WTC11 (cell line): ENCODE data around the gene PTCSC3. TPM values are rescaled to one million over a fixed set of nuclear protein-coding genes. Genes with fewer than 3 reads are reported as not detected.

Experiments used
- ATAC-seq: fragments of 200-7000 bp; cut with Tn5 transposase; 2 replicates; pipeline ENCODE4 v1.10.0; 2021; ENCODE audit warnings: mild to moderate bottlenecking, moderate library complexity
- CTCF ChIA-PET: fragments of 300-600 bp; sonication (Branson Sonifier 250); formaldehyde crosslinking; loops from one replicate; lab custom pipeline; 2021; ENCODE audit warnings: antibody characterized with exemption; lab: Charles Lee
- POLR2A ChIA-PET: fragments of 350-600 bp; sonication (Branson Sonifier 250); formaldehyde crosslinking; loops from one replicate; lab custom pipeline; 2021; ENCODE audit warnings: antibody characterized with exemption; lab: Charles Lee
- DNase-seq: peaks from one replicate; pipeline ENCODE4 v3.0.0; 2021; ENCODE audit warnings: low spot score
- H3K27ac Mint-ChIP-seq: 2 replicates; pipeline ENCODE4 v1.8.0; 2021; ENCODE audit warnings: mixed read lengths
- H3K27me3 Mint-ChIP-seq: 2 replicates; pipeline ENCODE4 v1.8.0; 2021; ENCODE audit warnings: low read depth, mild to moderate bottlenecking, moderate library complexity, mixed read lengths
- H3K36me3 Mint-ChIP-seq: 2 replicates; pipeline ENCODE4 v1.8.0; 2021; ENCODE audit warnings: mixed read lengths
- H3K4me1 Mint-ChIP-seq: 2 replicates; pipeline ENCODE4 v1.8.0; 2022; ENCODE audit warnings: mixed read lengths
- H3K4me3 Mint-ChIP-seq: 2 replicates; pipeline ENCODE4 v1.8.0; 2021; ENCODE audit warnings: mild to moderate bottlenecking, moderate library complexity, mixed read lengths
- H3K9me3 Mint-ChIP-seq: 2 replicates; pipeline ENCODE4 v1.8.0; 2021; ENCODE audit warnings: mixed read lengths
- EMX1 ChIP-seq: fragments of 250-450 bp; sonication (Bioruptor Pico); IDR thresholded peaks from 2 replicates; pipeline ENCODE4 v1.8.0; 2021; ENCODE audit warnings: mild to moderate bottlenecking
- HMGA2 ChIP-seq: fragments of 250-450 bp; sonication (Bioruptor Pico); IDR thresholded peaks from 2 replicates; pipeline ENCODE4 v1.4.0; 2021; ENCODE audit warnings: mild to moderate bottlenecking, moderate library complexity
- SOX15 ChIP-seq: fragments of 250-450 bp; sonication (Bioruptor Pico); IDR thresholded peaks from 2 replicates; pipeline ENCODE4 v1.9.0; 2021; ENCODE audit warnings: mild to moderate bottlenecking
- ZNF232 ChIP-seq: sonication (generic); formaldehyde crosslinking; IDR thresholded peaks from 2 replicates; pipeline ENCODE4 v1.8.0; 2022; ENCODE audit warnings: mild to moderate bottlenecking, missing genetic modification reagents
- ZNF396 ChIP-seq: fragments of 250-450 bp; sonication (Bioruptor Pico); IDR thresholded peaks from 2 replicates; pipeline ENCODE4 v1.8.0; 2021; ENCODE audit warnings: mild to moderate bottlenecking, moderate library complexity, borderline replicate concordance
- total RNA-seq: library from RNA; stranded (reverse); gene quantifications from 3 replicates; pipeline ENCODE4 v1.2.3, GENCODE V29; 2021
- TF ChIP-seq, protein P1 (sequence below): sonication (generic); formaldehyde crosslinking; IDR thresholded peaks from 2 replicates; pipeline ENCODE4 v1.8.1; 2023; ENCODE audit warnings: mild to moderate bottlenecking, missing genetic modification reagents, moderate library complexity
- TF ChIP-seq, protein P2 (sequence below): sonication (generic); formaldehyde crosslinking; IDR thresholded peaks from 2 replicates; pipeline ENCODE4 v1.8.0; 2023; ENCODE audit warnings: missing genetic modification reagents, mild to moderate bottlenecking, borderline replicate concordance
- TF ChIP-seq, protein P3 (sequence below): sonication (generic); formaldehyde crosslinking; IDR thresholded peaks from 2 replicates; pipeline ENCODE4 v1.8.1; 2022; ENCODE audit warnings: low read depth, missing genetic modification reagents, borderline replicate concordance
- TF ChIP-seq, protein P4 (sequence below): sonication (generic); formaldehyde crosslinking; IDR thresholded peaks from 2 replicates; pipeline ENCODE4 v1.8.1; 2022; ENCODE audit warnings: missing genetic modification reagents, borderline replicate concordance
- TF ChIP-seq, protein P5 (sequence below): sonication (generic); formaldehyde crosslinking; conservative IDR thresholded peaks from 2 replicates; pipeline ENCODE4 v1.8.1; 2023; ENCODE audit warnings: mild to moderate bottlenecking, low read depth, missing genetic modification reagents, moderate library complexity
- TF ChIP-seq, protein P6 (sequence below): fragments of 250-450 bp; sonication (Bioruptor Pico); IDR thresholded peaks from 2 replicates; pipeline ENCODE4 v1.9.0; 2021; ENCODE audit warnings: mild to moderate bottlenecking

The PTCSC3 gene
- total RNA-seq, 1 experiment from 2014 or later, result not detected

DNA sequence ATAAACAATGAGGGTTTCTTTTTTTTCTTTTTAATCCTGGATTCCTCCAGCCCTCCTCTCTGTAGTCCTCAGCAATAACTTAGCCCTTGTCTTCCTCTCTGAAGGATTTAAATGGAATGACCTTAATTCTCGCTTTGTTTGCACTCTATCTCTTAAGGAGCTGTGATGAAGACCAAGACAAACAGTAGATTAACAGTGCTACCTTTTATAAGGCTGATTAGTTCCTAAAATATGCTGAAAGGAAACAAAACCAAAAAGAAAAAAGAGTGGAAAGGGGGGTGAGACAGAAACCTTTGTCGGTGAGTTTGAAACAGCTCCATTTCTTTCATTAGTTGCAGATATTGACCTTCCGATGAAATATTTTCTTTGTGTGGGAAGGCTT, 38.7 kb upstream of the PTCSC3 start:
- no peak overlapping the region for H3K27ac Mint-ChIP-seq

More for the DNA sequence above, 38.7 kb upstream of the PTCSC3 start:
- Mint-ChIP-seq H3K9me3 (no peaks in the 10 kb centered on the region), H3K36me3 (no peaks in the 10 kb centered on the region), H3K27me3 (no peaks in the 10 kb centered on the region; the same call in 1 of the 2 replicates), H3K4me3 (no peak overlapping the region), H3K4me1 (peaks cover 16% of the 10 kb centered on the region)
- ChIA-PET POLR2A (interaction anchor here (0.6 kb wide), 1 partner anchor 159 kb away, joined by 3 read pairs; no protein-coding TSS in a partner anchor), CTCF (interaction anchor here (0.8 to 1.3 kb wide), 3 partner anchors 110 to 310 kb away, joined by 3 to 4 read pairs (median 4); no protein-coding TSS in a partner anchor)
- TF ChIP-seq, protein P1, sequence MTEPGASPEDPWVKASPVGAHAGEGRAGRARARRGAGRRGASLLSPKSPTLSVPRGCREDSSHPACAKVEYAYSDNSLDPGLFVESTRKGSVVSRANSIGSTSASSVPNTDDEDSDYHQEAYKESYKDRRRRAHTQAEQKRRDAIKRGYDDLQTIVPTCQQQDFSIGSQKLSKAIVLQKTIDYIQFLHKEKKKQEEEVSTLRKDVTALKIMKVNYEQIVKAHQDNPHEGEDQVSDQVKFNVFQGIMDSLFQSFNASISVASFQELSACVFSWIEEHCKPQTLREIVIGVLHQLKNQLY (CRISPR knock-in tag), result no peak
- no peak for TF ChIP-seq HMGA2
- TF ChIP-seq, protein P2, sequence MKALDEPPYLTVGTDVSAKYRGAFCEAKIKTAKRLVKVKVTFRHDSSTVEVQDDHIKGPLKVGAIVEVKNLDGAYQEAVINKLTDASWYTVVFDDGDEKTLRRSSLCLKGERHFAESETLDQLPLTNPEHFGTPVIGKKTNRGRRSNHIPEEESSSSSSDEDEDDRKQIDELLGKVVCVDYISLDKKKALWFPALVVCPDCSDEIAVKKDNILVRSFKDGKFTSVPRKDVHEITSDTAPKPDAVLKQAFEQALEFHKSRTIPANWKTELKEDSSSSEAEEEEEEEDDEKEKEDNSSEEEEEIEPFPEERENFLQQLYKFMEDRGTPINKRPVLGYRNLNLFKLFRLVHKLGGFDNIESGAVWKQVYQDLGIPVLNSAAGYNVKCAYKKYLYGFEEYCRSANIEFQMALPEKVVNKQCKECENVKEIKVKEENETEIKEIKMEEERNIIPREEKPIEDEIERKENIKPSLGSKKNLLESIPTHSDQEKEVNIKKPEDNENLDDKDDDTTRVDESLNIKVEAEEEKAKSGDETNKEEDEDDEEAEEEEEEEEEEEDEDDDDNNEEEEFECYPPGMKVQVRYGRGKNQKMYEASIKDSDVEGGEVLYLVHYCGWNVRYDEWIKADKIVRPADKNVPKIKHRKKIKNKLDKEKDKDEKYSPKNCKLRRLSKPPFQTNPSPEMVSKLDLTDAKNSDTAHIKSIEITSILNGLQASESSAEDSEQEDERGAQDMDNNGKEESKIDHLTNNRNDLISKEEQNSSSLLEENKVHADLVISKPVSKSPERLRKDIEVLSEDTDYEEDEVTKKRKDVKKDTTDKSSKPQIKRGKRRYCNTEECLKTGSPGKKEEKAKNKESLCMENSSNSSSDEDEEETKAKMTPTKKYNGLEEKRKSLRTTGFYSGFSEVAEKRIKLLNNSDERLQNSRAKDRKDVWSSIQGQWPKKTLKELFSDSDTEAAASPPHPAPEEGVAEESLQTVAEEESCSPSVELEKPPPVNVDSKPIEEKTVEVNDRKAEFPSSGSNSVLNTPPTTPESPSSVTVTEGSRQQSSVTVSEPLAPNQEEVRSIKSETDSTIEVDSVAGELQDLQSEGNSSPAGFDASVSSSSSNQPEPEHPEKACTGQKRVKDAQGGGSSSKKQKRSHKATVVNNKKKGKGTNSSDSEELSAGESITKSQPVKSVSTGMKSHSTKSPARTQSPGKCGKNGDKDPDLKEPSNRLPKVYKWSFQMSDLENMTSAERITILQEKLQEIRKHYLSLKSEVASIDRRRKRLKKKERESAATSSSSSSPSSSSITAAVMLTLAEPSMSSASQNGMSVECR (CRISPR knock-in tag), result no peak
- TF ChIP-seq SOX15 (CRISPR knock-in tag), result no peak
- TF ChIP-seq, protein P3, sequence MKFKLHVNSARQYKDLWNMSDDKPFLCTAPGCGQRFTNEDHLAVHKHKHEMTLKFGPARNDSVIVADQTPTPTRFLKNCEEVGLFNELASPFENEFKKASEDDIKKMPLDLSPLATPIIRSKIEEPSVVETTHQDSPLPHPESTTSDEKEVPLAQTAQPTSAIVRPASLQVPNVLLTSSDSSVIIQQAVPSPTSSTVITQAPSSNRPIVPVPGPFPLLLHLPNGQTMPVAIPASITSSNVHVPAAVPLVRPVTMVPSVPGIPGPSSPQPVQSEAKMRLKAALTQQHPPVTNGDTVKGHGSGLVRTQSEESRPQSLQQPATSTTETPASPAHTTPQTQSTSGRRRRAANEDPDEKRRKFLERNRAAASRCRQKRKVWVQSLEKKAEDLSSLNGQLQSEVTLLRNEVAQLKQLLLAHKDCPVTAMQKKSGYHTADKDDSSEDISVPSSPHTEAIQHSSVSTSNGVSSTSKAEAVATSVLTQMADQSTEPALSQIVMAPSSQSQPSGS, result no peak
- TF ChIP-seq, protein P4, sequence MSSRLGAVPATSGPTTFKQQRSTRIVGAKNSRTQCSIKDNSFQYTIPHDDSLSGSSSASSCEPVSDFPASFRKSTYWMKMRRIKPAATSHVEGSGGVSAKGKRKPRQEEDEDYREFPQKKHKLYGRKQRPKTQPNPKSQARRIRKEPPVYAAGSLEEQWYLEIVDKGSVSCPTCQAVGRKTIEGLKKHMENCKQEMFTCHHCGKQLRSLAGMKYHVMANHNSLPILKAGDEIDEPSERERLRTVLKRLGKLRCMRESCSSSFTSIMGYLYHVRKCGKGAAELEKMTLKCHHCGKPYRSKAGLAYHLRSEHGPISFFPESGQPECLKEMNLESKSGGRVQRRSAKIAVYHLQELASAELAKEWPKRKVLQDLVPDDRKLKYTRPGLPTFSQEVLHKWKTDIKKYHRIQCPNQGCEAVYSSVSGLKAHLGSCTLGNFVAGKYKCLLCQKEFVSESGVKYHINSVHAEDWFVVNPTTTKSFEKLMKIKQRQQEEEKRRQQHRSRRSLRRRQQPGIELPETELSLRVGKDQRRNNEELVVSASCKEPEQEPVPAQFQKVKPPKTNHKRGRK (CRISPR knock-in tag), result no peak
- no peak for TF ChIP-seq ZNF232 (CRISPR knock-in tag)
- TF ChIP-seq, protein P5, sequence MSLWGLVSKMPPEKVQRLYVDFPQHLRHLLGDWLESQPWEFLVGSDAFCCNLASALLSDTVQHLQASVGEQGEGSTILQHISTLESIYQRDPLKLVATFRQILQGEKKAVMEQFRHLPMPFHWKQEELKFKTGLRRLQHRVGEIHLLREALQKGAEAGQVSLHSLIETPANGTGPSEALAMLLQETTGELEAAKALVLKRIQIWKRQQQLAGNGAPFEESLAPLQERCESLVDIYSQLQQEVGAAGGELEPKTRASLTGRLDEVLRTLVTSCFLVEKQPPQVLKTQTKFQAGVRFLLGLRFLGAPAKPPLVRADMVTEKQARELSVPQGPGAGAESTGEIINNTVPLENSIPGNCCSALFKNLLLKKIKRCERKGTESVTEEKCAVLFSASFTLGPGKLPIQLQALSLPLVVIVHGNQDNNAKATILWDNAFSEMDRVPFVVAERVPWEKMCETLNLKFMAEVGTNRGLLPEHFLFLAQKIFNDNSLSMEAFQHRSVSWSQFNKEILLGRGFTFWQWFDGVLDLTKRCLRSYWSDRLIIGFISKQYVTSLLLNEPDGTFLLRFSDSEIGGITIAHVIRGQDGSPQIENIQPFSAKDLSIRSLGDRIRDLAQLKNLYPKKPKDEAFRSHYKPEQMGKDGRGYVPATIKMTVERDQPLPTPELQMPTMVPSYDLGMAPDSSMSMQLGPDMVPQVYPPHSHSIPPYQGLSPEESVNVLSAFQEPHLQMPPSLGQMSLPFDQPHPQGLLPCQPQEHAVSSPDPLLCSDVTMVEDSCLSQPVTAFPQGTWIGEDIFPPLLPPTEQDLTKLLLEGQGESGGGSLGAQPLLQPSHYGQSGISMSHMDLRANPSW, result no peak
- TF ChIP-seq, protein P6, sequence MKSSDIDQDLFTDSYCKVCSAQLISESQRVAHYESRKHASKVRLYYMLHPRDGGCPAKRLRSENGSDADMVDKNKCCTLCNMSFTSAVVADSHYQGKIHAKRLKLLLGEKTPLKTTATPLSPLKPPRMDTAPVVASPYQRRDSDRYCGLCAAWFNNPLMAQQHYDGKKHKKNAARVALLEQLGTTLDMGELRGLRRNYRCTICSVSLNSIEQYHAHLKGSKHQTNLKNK (CRISPR knock-in tag), result no peak
- no peak for TF ChIP-seq EMX1 (CRISPR knock-in tag)
- no peak for TF ChIP-seq ZNF396 (CRISPR knock-in tag)
- ATAC-seq (no peak), DNase-seq (no peak)
